ENCODE measurements around the gene BNC2.
A peak's percentile ranks its signal among the peaks of the same experiment; 100 is the strongest.

BNC2 gene

DNA sequence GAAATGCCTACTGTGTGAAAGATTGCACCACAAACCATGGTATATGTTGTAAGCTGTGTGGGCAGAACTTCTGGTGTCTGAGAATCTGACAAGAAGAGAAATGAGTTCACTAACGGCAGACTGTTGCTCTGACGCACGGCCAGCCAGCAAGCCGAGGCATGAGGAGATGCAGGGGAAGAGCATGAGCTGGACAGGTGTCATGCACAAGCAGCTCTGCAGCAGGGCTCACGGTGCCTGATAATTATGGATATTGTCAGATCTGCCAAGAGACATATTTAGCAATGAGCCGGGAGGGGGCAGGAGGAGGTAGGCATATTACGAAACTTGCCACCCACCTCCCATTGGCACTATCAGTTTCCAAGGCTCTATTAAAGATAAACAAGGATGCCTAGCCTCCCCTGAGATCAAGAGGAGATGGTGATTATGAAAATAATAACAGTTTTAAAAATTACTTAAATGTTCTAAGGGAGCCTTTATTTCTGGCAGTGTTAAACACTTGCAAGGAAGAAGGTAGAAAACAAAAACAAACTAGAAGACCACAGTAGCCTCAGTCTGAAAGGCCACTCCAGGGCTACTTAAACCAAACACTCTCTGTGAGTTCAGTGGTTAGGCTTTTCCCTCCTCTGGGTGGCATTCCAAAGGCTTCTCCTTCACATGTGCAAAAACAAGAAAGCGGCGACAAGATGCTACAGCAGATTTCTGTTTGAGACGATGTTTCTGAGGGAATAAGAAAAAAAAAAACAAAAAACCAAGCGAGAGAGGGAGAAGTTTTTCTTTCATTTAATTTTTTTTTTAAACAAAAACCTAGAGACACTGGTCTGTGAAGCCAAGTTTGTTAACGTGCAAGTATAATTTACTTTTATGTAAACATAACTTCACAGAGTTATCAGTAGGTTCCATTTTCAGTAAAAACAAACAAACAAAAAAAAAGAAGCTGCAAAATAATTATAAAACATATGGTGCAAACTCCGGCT, 339.5 kb downstream of the BNC2 start:
- no peak for FAIRE-seq

DNA sequence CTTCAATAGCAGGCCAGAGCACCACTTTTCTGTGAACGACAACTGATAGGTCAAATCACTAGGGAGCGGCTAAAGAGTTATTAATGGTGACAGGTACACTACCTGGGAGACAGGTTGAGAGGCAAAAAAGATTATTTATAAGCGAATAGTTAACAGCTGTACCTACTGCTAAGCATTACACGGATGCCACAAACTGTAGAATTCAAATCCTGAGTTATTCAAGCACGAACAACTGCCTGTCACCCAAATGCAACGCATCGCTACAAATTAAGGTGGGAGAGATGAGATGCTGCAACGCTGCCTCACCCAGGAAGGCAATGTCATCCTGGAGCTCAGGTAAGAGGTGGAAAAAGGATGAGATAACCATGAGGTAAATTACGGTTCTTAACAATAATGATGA, 342.9 kb downstream of the BNC2 start:
- FAIRE-seq, result no peak

DNA sequence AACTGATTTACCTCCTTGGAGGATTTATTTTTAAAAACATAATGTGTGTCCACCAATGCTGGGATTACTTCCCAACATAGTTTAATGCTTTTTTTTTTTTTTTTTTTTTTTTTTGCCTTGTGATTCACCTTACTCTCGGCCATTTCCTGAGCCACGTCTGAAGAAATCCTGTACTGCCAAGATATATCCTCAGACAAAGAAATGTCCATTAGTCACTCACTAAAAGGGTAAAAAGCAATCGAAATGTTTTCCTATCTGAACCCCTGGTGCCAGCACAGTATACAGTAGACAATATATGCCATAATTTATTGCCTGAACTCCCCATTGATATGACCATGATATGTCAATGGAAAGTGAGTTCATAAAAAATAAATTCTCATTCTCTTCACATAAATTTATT, 344.1 kb downstream of the BNC2 start:
- no peak for FAIRE-seq

DNA sequence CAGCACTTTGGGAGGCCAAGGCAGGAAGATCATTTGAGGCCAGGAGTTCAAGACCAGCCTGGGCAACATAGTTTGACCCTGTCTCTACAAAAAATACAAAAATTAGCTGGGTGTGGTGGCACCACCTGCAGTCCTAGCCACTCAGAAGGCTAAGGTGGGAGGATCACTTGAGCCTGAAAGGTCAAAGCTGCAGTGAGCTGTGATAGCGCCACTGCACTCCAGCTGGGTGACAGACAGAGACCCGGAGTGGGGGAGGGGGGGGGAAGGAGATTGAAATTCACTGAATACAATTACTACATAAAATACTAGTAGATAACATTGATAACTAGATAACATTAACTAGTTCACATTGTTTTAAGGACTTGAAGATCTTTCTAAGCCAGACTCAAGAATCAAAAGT, 345.6 kb downstream of the BNC2 start:
- no peak for FAIRE-seq

DNA sequence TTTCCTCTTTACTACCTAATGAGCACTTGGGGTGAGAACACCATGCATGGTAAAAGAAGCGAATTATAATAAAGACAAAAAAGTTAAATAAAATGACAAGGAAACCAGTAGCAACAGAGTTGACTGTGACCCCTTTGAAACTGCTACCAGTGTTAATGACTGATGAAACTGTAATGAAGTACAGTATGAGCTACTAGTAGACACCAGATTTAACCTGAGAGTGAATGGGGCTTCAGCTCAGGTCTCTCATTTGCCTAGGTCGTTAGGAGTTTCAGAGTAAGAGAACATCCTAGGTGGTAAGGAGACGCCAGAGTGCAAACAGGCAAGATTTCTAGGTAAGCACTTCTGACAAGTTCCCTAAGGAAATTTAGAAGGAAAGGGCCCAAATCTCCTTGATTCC, 346.4 kb downstream of the BNC2 start:
- no peak for FAIRE-seq

DNA sequence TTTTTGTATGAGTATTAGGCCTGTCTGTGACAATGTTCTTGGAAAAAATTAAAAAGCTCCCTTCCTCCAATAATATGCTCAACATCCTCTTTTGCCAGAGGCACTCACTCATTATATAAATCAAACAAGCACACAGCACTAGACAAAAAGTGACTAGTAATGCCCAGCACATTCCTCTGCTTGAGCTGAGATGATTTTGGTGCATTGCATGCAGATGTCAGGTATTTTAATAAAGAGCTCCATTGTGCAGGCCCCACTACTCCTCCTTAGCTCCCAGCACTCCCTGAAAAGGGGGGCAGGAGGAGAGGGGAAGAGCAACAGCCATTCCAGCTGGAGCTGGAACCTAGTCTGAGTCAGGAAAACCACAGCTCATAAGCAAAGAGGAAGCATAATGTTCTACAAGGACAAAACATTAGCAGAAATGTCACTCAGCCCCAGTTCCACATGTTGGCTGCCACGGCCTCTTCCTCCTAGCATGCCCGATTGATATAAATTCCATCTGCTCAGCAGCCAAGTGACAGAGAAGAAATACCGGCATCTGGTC, 348.5 kb downstream of the BNC2 start:
- no peak for FAIRE-seq

DNA sequence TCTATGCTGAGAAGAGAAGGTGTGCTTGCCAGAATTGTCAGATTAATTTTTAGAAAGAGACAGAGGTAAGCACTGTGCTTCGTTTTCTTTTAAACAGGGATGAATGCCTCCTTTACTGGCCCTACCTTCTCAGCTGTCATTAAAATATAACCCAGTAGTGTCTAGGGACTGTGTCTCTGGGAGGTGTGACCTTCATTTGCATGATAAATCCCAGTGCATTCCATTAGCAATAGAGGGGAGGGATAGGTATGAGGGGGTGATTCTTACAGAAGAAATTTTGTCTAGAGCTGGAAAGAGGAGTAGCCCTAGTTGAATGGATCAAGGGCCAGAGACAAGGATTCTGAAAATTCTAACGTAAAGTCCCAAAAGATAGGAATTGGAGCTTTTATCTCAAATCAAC, 351.5 kb downstream of the BNC2 start:
- FAIRE-seq, result no peak

DNA sequence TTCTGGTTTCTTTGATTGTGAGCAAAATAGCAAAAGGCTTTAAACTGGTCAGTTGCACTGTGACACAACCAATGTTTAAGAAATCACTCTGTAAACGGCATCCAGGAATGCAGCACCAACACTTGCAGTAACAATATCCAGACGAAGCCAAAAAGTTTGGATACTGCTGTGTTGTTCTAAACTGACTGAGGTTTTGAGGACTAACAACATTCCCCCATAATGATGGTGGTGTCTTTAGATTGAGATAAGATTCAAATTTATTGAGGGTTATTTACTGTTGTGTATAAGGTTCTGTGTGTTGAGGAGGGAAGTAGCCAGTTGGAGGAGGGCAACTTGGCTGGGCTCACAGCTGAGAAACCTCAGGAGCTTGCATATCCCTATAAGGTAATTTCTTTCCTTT, 353.6 kb downstream of the BNC2 start:
- peak; percentile 77 for FAIRE-seq

DNA sequence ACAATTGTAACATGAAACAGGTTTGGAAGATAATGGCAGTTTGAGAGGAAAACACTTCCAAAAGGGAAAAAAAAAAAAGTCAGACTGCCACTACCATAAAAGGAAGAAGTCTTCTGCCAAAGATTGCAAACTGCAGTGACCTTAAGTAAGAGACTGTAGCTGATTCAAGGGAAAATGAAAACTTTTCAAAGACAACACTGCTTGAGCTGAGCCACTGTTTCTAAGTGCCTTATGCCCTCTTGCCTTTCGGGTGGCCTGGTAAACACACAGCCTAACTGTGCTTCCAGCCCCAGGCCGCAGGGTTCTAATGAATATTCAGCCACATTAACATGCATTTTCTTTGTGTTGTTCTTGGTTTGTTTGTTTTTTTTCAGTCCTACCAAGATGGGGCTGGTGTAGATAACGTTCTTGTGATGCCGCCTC, 354.6 kb downstream of the BNC2 start:
- FAIRE-seq, result peak; percentile 22

DNA sequence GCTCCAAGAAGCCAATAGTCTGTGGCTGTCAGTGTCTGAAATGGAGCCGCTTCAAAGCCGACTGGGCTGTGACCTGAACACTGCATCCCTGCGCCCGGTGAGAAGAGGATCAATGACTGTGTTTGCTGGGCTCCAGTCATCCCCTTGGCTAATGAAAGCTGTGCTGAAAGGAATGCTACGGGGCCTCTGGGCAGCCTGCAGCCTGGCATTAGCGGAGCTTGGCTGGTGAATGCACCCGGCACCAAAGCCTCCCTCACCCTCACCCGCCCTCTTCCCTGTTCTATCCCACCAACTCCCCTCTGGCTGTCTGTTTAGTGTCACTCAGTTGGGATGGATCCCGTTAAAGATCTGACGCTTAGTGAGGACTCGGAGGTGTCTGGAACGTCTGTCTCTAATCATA, 355.3 kb downstream of the BNC2 start:
- FAIRE-seq, result no peak

DNA sequence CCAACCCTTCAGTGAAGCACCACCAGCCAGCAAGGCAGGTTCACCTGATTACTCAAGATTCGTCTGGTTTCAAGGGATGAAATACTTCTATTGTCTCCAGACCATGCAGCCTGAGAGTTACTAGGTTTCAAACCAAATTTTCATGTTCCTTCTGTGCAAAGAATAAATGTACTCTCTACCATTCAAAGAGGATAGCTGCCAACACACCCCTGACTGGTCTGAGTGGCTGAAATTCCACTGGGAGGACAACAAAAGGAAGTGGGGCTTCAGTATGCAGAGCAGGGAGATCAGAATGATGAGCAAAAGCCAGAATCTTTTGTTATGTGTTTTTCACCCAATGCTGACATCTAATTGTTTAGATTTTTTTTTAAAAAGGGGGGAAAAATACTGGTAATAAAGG, 356.3 kb downstream of the BNC2 start:
- no peak for FAIRE-seq

DNA sequence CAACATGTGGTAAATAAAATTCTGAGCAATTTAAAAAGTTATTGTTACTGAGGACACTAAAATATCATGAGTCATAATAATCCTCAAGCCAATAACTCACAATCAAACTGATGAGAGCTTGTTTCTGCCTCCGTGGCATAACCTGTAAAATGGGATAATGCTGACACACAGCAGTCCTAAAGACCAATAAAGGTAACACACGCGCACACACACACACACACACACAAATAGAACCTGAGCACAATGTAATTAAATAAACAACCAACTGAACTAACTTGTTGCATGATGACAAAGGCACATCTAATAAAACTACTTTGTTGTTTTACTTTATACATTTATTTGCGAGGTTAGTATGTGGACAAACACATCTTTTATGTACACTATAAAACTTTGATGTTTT, 358.2 kb downstream of the BNC2 start:
- no peak for FAIRE-seq

DNA sequence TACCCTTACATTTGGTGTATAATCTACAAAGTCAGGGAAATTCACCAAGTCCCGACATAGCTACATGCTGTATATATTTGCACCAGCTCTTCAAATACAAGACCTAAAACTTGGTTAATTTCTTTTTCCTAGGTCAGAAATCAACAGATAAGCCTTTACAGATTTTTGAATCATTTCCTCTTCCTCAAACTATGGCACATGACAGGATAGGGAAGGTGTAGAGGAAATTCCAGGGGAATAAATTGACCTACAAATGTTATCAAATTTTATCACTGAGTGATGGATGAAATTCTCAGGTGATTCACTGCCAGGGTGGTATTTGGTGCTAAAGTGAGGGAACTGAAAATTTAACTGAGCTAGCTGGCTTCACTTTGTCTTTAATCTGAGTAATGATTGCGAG, 360.0 kb downstream of the BNC2 start:
- no peak for FAIRE-seq

DNA sequence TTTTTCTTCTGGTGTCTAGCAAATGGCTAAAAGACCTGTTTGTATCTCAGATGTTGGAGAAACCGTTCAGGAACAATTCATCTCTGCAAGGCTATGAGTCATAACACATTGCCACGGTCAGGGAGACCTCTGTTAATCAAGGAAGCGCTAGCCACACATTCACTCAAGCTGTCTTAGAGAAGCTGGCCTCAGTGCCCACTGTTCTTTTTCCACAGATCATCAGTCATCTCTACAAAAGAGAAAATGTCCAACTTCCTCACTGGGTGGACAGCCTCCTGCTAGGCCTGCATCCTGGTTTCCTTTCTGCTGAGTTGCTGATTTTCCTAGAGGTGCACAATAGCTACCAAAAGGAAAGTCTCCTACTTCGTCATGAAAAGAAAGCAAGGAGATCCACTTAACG, 360.5 kb downstream of the BNC2 start:
- FAIRE-seq, result no peak

DNA sequence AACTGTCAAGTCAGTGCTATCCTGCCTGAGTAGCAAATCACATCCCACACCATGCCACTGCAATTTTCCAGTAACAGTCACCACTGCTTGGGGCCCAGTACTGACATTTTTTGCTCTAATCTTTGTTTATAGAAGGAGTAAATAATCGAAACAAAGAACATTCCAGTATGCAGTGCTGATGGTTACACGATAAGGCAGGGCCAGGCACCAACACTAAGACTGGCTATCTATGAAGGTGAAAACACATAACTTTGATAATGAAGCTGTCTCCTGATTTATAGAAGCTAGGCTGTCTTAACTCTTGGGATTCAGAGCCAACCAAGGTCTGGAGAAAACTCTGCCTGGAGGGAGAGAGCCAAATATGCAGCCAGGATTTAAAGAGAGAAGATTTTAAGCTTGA, 365.3 kb downstream of the BNC2 start:
- FAIRE-seq, result peak; percentile 72

DNA sequence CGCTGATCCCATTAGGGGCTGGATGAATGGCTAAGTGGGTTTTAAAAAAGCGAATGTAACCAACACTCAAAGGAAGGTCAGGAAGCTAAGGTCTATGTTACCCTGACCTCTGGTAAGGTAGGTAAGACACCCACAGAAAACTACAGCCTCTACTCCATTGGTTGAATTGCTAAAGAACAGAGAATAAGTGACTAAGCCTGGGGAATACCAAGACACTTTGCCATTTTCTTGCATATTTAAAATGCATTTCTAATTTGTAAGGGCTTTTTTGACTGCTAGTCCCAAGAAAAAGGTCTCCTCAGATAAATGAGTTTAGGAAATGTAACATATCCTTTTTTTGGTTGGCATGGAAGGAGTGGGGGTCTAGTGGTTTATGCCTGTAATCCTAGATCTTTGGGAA, 368.7 kb downstream of the BNC2 start:
- no peak for FAIRE-seq

DNA sequence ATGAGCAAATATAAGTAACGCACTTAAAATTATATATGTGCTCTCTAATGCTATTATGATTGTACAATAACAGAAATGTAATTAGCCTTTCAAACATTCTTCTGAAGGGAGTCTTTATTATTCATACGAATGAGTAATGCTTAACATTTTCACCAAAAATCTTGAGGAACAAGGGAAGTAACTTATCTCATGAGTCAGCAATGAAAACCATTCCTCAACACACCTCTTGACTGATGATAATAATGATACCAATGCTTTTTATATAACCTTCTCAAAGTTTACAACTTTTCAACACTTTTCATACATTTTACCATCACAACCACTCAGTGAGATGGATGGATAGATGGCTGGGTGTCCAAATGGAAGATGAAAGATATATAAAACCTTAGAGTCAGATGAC, 369.3 kb downstream of the BNC2 start:
- no peak for FAIRE-seq

DNA sequence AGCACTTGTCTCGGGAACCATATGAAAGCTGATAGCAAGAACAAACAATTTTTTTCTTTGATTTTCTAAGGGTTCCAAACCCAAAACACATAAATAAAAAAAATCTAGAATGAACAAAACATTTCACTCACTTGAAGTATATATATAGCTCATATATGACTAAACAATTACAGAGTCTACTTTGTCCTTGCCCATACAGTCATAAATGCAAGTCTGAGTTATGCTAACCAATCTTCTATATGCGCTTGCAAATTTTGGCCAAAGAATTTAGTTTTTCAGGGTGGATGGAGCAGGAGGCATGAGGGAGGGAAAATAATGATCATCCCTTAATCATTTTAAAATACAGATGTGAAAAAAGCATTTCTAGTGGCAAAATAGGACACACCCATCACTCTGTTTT, 370.1 kb downstream of the BNC2 start:
- no peak for FAIRE-seq

DNA sequence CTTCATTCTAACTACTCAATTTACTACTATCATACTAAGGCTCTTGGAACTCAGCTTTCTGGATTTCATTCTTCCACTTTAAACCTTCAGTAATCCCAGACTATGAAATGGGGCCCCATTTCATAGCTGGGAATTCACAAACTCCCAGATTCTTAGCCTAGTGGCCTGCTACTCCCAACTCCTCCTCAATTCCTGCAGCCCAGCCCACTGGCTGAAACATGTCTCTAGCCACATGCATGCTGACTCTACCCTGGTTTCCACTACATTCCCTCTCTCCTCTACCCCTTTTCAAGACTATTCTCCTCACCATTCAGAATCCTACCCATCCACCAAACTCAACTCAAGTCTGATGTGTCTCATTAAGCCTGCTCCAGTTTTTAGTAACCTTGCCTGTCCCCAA, 370.6 kb downstream of the BNC2 start:
- FAIRE-seq, result no peak

DNA sequence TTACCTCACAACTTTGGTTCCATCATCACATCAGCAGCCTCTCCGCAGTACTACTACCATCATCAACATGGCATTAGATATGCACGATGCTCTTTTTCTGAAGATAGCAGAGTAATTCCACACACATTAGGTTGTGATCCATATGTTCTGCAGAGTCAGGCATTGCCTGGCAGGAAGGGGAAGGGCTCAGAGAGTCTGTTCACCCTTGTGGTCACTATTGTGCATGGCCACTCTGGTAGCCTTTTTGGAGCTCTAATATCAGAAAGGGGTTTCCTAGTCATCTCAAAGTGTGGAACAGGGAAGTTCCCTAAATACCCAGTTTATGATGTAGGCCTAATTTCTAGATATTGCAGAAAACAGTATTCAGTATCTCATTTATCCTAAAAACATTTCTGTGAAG, 373.6 kb downstream of the BNC2 start:
- FAIRE-seq, result no peak

DNA sequence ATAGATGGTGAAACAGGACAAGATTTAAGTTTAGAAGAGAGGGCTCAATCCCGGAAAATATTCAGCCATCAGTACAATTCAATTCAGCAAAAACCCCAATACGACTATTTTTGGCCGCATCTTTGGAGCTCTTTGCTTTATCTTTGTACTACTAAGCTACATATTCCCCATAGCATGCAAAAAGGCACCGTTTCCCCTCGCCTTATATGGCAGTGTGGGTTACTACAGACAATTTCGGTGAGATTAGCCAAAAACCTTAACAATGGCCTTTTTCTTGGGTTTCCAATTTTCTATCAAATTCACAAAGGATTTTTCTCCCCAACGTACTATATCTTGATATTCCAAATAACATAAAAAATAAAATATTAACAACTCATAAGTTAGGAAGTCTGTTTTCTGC, 382.6 kb downstream of the BNC2 start:
- FAIRE-seq, result no peak

DNA sequence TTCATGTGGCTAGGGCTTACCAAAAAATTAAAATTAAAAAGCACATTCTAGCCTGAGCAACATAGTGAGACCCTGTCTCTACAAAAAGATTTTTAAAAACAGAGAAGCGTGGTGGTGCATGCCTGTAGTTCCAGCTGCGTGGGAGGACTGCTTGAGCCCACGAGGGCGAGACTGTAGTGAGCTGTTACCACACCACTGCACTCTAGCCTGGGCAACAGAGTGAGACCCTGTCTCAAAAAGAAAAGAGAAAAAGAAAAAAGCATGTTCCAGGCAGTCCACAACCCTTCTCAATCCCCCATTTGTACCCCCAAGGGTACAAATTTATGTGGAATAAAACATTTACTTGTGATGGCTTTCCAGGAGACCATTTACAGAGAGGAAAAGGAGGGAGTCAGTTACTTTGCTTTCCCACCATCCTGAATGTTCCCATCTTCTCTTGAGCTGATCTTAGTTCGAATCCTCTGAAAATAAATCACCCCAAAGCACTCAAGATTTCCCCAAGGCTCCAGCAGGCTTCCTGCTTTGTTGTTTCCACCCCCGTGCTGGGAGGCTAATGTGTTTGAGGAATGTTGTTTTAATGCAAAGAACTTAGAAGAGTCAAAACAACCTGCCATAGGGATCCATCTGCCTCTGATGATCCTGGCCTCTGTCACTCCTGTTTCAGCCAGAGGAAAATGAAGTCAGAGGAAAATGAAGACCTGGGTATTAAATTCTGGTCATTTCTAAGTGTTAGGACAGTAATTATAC, 384.7 kb downstream of the BNC2 start:
- no peak for FAIRE-seq

DNA sequence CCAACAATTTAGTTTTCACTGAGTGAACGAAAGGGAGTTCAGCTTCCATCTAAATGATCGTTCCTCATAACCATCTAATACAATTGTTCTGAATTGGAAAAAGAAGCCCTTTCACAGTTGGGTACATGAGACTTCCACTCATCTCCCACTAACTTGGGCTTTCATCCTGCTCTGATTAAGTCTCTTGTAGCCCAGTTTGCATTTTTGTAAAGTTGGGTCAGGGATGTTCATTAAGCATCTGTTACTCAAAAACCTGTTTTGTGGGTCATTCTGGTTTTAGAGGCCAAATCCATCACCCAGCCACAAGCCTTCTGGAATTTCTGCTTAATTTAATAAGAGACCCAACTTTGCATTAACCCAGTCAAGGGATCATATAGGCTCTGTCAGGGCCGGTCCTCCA, 385.3 kb downstream of the BNC2 start:
- no peak for FAIRE-seq

DNA sequence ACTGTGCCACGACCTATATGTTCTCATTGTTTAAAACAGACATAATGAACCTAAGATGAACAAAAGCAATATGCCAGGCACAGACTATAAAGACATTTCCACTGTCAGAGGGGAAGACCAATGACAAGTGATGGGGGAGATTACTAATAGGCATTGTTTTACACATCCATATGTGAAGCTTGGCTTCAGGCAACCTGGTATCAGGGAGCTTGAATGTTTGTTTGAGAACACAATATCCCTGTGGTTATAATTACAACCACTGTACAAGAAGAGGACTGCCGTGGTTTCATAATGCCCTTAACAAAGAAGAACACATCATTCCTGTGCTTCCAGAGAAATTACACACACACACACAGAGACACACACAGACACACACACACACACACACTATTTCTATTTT, 385.7 kb downstream of the BNC2 start:
- no peak for FAIRE-seq

All from TTC549 (cell line).